Progenitor cell of endocrine pancreas (in vitro differentiated cells): ENCODE results near the gene SLC7A6OS. TPM values are rescaled to one million over a fixed set of nuclear protein-coding genes. Genes with fewer than 3 reads are reported as not detected.

ENCODE experiments used
- DNase-seq: peaks from one replicate; pipeline ENCODE4 v3.0.0; 2021; ENCODE audit warnings: low spot score; ENCODE audit not compliant: unreplicated experiment
- H3K27ac Mint-ChIP-seq: 2 replicates; pipeline ENCODE4 v1.8.0; 2021; ENCODE audit warnings: mild to moderate bottlenecking, moderate library complexity, mixed read lengths
- H3K27me3 Mint-ChIP-seq: 2 replicates; pipeline ENCODE4 v1.8.0; 2021; ENCODE audit warnings: mixed read lengths
- H3K36me3 Mint-ChIP-seq: 2 replicates; pipeline ENCODE4 v1.8.0; 2022; ENCODE audit warnings: mixed read lengths; ENCODE audit not compliant: insufficient read depth
- H3K4me1 Mint-ChIP-seq: 2 replicates; pipeline ENCODE4 v1.8.0; 2021; ENCODE audit warnings: low read depth, mixed read lengths
- H3K4me3 Mint-ChIP-seq: 2 replicates; pipeline ENCODE4 v1.8.0; 2021; ENCODE audit warnings: low read depth, mild to moderate bottlenecking, moderate library complexity, mixed read lengths
- H3K9me3 Mint-ChIP-seq: 2 replicates; pipeline ENCODE4 v1.8.0; 2021; ENCODE audit warnings: low read depth, mixed read lengths
- CTCF ChIP-seq: fragments of 200-600 bp; sonication (generic); IDR thresholded peaks from one replicate; pipeline ENCODE4 v1.5.0; 2021; ENCODE audit warnings: antibody characterized with exemption, mild to moderate bottlenecking; ENCODE audit not compliant: unreplicated experiment
- total RNA-seq: library from RNA; stranded (reverse); gene quantifications from 2 replicates; pipeline ENCODE4 v1.2.1, GENCODE V29; 2021

SLC7A6OS gene
- total RNA-seq, 1 donor from 2014 or later, result 23.9 TPM

DNA sequence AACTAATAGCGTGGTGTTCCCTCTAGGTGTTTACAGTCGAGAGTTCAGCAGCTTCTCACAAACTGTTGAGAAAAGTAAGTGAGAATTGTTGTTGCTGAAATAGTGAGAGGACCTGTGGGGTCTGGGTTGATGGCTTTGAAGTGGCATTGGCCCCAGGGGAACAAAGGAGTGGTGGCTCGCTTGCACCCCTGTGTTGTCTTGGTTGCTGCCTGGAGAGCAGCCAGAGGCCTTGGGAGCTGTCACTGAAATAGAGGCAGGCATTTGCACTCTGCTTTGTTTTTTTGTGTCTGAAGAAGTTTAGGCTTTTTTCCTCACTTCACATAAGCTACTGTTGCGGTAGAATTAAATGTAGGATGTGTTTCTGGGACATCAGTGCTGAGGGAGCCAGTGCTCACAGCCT lies 36.9 kb upstream of the SLC7A6OS start:
- H3K27ac Mint-ChIP-seq, result no peak overlapping the region
- no peak overlapping the region for H3K4me3 Mint-ChIP-seq
- no peak for TF ChIP-seq CTCF
- H3K9me3 Mint-ChIP-seq, result no peaks in the 10 kb centered on the region
- H3K27me3 Mint-ChIP-seq, result no peaks in the 10 kb centered on the region
- no peak for DNase-seq
- H3K36me3 Mint-ChIP-seq, result peaks cover 15% of the 10 kb centered on the region
- peaks cover 5% of the 10 kb centered on the region for H3K4me1 Mint-ChIP-seq

GRCh38 chr16:68346892-68347480 lies 36.2 kb upstream of the SLC7A6OS start:
- Mint-ChIP-seq H3K9me3 (no peaks in the 10 kb centered on the region), H3K4me3 (no peak overlapping the region), H3K27me3 (no peaks in the 10 kb centered on the region), H3K36me3 (peaks cover 17% of the 10 kb centered on the region), H3K4me1 (peaks cover 5% of the 10 kb centered on the region), H3K27ac (no peak overlapping the region)
- no peak for TF ChIP-seq CTCF
- DNase-seq, result no peak

DNA sequence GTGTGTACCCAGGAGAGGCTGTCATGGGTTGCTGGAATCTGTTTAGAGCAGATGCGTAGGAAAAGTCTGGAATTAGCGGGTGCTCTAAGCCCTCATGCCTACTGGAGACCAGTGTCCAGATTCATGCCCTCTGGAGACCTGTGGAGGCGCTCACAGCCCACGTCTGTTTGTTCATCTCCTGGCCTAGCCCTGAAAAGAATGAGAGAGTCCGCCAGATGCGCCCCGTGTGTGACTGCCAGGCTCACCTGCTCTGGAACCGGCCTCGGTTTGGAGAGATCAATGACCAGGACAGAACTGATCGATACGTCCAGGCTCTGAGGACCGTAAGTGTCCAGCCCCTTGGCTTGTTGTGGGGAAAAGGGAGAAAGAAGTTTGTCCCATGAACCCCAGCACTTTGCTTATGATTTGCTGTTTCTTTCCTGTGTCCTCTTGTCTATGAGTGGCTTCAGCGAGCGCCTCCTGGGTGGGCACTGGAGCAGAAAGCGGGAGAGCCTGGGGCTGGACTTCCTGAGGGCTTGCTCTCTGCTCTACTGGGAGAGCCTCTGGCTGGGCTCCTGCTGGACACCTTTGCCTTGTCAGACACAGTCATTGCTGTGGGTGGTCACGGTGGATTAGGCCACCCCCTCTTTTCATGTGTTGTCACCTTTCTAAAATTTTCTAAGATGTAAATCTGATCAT lies 35.4 kb upstream of the SLC7A6OS start:
- H3K36me3 Mint-ChIP-seq, result peaks cover 20% of the 10 kb centered on the region
- H3K4me1 Mint-ChIP-seq, result no peaks in the 10 kb centered on the region
- H3K27ac Mint-ChIP-seq, result no peak overlapping the region
- H3K4me3 Mint-ChIP-seq, result no peak overlapping the region
- H3K9me3 Mint-ChIP-seq, result no peaks in the 10 kb centered on the region
- no peak for DNase-seq
- H3K27me3 Mint-ChIP-seq, result no peaks in the 10 kb centered on the region
- TF ChIP-seq CTCF, result no peak

GRCh38 chr16:68345351-68345810 lies 34.6 kb upstream of the SLC7A6OS start:
- no peak overlapping the region for H3K4me3 Mint-ChIP-seq
- no peak for DNase-seq
- no peaks in the 10 kb centered on the region for H3K4me1 Mint-ChIP-seq
- TF ChIP-seq CTCF, result no peak
- H3K36me3 Mint-ChIP-seq, result peaks cover 24% of the 10 kb centered on the region
- H3K27ac Mint-ChIP-seq, result no peak overlapping the region
- H3K9me3 Mint-ChIP-seq, result no peaks in the 10 kb centered on the region
- no peaks in the 10 kb centered on the region for H3K27me3 Mint-ChIP-seq

- no peaks in the 10 kb centered on the region for H3K27me3 Mint-ChIP-seq
Observed at GRCh38 chr16:68344252-68344651, 33.5 kb upstream of the SLC7A6OS start.

More at GRCh38 chr16:68344252-68344651, 33.5 kb upstream of the SLC7A6OS start:
- no peak overlapping the region for H3K27ac Mint-ChIP-seq
- no peaks in the 10 kb centered on the region for H3K4me1 Mint-ChIP-seq
- H3K36me3 Mint-ChIP-seq, result peaks cover 27% of the 10 kb centered on the region
- TF ChIP-seq CTCF, result no peak
- no peak for DNase-seq
- H3K4me3 Mint-ChIP-seq, result no peak overlapping the region
- H3K9me3 Mint-ChIP-seq, result no peaks in the 10 kb centered on the region
